Stimulated activated naive CD8-positive, alpha-beta T cell treated with anti-CD3 and anti-CD28 coated beads, Interleukin-15, Interleukin-2, amounts not matched to agents 100 ng/mL and 50 ng/mL, for 24 hours (primary cell): ENCODE results near the gene ABI2.
"Not testable (repeated sequence)": the region's sequence is repeated elsewhere in the genome, so short reads cannot be mapped to it uniquely, and the experiment has no call there.

ENCODE experiments used
- H3K27ac Mint-ChIP-seq: one replicate; pipeline ENCODE4 v1.8.0; 2021; ENCODE audit warnings: mild to moderate bottlenecking, mixed read lengths
- H3K27me3 Mint-ChIP-seq: one replicate; pipeline ENCODE4 v1.8.0; 2021; ENCODE audit warnings: mixed read lengths
- H3K36me3 Mint-ChIP-seq: one replicate; pipeline ENCODE4 v1.8.0; 2021; ENCODE audit warnings: low read depth, mixed read lengths
- H3K4me1 Mint-ChIP-seq: one replicate; pipeline ENCODE4 v1.8.0; 2021; ENCODE audit warnings: low read depth, mixed read lengths
- H3K4me3 Mint-ChIP-seq: one replicate; pipeline ENCODE4 v1.8.0; 2021; ENCODE audit warnings: mild to moderate bottlenecking, mixed read lengths
- H3K9me3 Mint-ChIP-seq: one replicate; pipeline ENCODE4 v1.8.0; 2021; ENCODE audit warnings: mixed read lengths

The ABI2 gene

GRCh38 chr2:203327901-203328759, at the start of gene ABI2:
Gene ABI2, plus strand, starts transcription at chr2:203328394. Its CDS starts 121 bp downstream, at chr2:203328515.
- Mint-ChIP-seq H3K4me1 (peaks cover 37% of the 10 kb centered on the region), H3K27ac (peak within 1 kb of the TSS; percentile 86), H3K4me3 (peak within 1 kb of the TSS; percentile 91)

GRCh38 chr2:203279288-203279687, 48.9 kb upstream of the ABI2 start:
- Mint-ChIP-seq H3K9me3 (no peaks in the 10 kb centered on the region), H3K4me3 (no peak overlapping the region), H3K27ac (no peak overlapping the region), H3K27me3 (no peaks in the 10 kb centered on the region), H3K4me1 (no peaks in the 10 kb centered on the region), H3K36me3 (peaks cover 51% of the 10 kb centered on the region)

More at GRCh38 chr2:203327901-203328759, at the start of gene ABI2:
- Mint-ChIP-seq H3K36me3 (peaks cover 1% of the 10 kb centered on the region), H3K9me3 (no peaks in the 10 kb centered on the region), H3K27me3 (no peaks in the 10 kb centered on the region)

- no peaks in the 10 kb centered on the region for H3K9me3 Mint-ChIP-seq
- peaks cover 51% of the 10 kb centered on the region for H3K36me3 Mint-ChIP-seq
- H3K4me3 Mint-ChIP-seq: no peak overlapping the region
- H3K27ac Mint-ChIP-seq: no peak overlapping the region
- no peaks in the 10 kb centered on the region for H3K4me1 Mint-ChIP-seq
- H3K27me3 Mint-ChIP-seq: no peaks in the 10 kb centered on the region
These were observed 47.6 kb upstream of the ABI2 start for GRCh38 chr2:203280428-203281064.

- H3K27me3 Mint-ChIP-seq: no peaks in the 10 kb centered on the region
- H3K4me3 Mint-ChIP-seq: no peak overlapping the region
- no peaks in the 10 kb centered on the region for H3K9me3 Mint-ChIP-seq
- H3K36me3 Mint-ChIP-seq: peaks cover 45% of the 10 kb centered on the region
- no peaks in the 10 kb centered on the region for H3K4me1 Mint-ChIP-seq
- no peak overlapping the region for H3K27ac Mint-ChIP-seq
These were observed 46.1 kb upstream of the ABI2 start for GRCh38 chr2:203282101-203282500.

- no peak overlapping the region for H3K4me3 Mint-ChIP-seq
- no peaks in the 10 kb centered on the region for H3K4me1 Mint-ChIP-seq
- H3K27ac Mint-ChIP-seq: no peak overlapping the region
- H3K27me3 Mint-ChIP-seq: no peaks in the 10 kb centered on the region
- peaks cover 30% of the 10 kb centered on the region for H3K36me3 Mint-ChIP-seq
- no peaks in the 10 kb centered on the region for H3K9me3 Mint-ChIP-seq
These were observed 41.7 kb upstream of the ABI2 start for GRCh38 chr2:203286532-203286931.

GRCh38 chr2:203301667-203302066, 26.5 kb upstream of the ABI2 start:
- Mint-ChIP-seq H3K36me3 (peaks cover 22% of the 10 kb centered on the region), H3K27ac (no peak overlapping the region), H3K27me3 (no peaks in the 10 kb centered on the region), H3K4me1 (no peaks in the 10 kb centered on the region), H3K9me3 (no peaks in the 10 kb centered on the region), H3K4me3 (no peak overlapping the region)

GRCh38 chr2:203302586-203302985, 25.6 kb upstream of the ABI2 start:
- H3K4me3 Mint-ChIP-seq, H3K9me3 Mint-ChIP-seq, H3K4me1 Mint-ChIP-seq, H3K27me3 Mint-ChIP-seq, H3K27ac Mint-ChIP-seq: not testable (repeated sequence)
- peaks cover 24% of the 10 kb centered on the region for H3K36me3 Mint-ChIP-seq

GRCh38 chr2:203310688-203311436, 17.3 kb upstream of the ABI2 start:
- Mint-ChIP-seq H3K4me1 (no peaks in the 10 kb centered on the region), H3K36me3 (peaks cover 31% of the 10 kb centered on the region), H3K27ac (no peak overlapping the region), H3K27me3 (no peaks in the 10 kb centered on the region), H3K9me3 (peaks cover 6% of the 10 kb centered on the region), H3K4me3 (no peak overlapping the region)

- H3K36me3 Mint-ChIP-seq: no peaks in the 10 kb centered on the region
- H3K27ac Mint-ChIP-seq: no peak overlapping the region
- no peaks in the 10 kb centered on the region for H3K27me3 Mint-ChIP-seq
- H3K9me3 Mint-ChIP-seq: no peaks in the 10 kb centered on the region
- peaks cover 36% of the 10 kb centered on the region for H3K4me1 Mint-ChIP-seq
- H3K4me3 Mint-ChIP-seq: no peak overlapping the region
These were observed 1.8 kb upstream of the ABI2 start for GRCh38 chr2:203326356-203326755.

GRCh38 chr2:203327582-203327900, 653 bp upstream of the ABI2 start:
- Mint-ChIP-seq H3K36me3 (no peaks in the 10 kb centered on the region), H3K27ac (peak overlapping the region; percentile 82), H3K27me3 (no peaks in the 10 kb centered on the region), H3K9me3 (no peaks in the 10 kb centered on the region), H3K4me3 (peak overlapping the region; percentile 84), H3K4me1 (peaks cover 36% of the 10 kb centered on the region)

GRCh38 chr2:203328760-203329540, 756 bp downstream of the ABI2 start:
- peaks cover 6% of the 10 kb centered on the region for H3K36me3 Mint-ChIP-seq
- H3K4me3 Mint-ChIP-seq: peak overlapping the region; percentile 91

GRCh38 chr2:203330434-203330833, 2.2 kb downstream of the ABI2 start:
- no peak overlapping the region for H3K27ac Mint-ChIP-seq
- no peaks in the 10 kb centered on the region for H3K27me3 Mint-ChIP-seq
- H3K4me1 Mint-ChIP-seq: peaks cover 40% of the 10 kb centered on the region
- H3K36me3 Mint-ChIP-seq: peaks cover 11% of the 10 kb centered on the region
- H3K9me3 Mint-ChIP-seq: no peaks in the 10 kb centered on the region
- H3K4me3 Mint-ChIP-seq: peak overlapping the region; percentile 91

More at GRCh38 chr2:203328760-203329540, 756 bp downstream of the ABI2 start:
- Mint-ChIP-seq H3K9me3 (no peaks in the 10 kb centered on the region), H3K4me1 (peaks cover 40% of the 10 kb centered on the region), H3K27ac (peak overlapping the region; percentile 71), H3K27me3 (no peaks in the 10 kb centered on the region)

GRCh38 chr2:203338322-203338721, 10.1 kb downstream of the ABI2 start:
- Mint-ChIP-seq H3K36me3 (peaks cover 32% of the 10 kb centered on the region), H3K27ac (no peak overlapping the region), H3K27me3 (no peaks in the 10 kb centered on the region), H3K4me1 (peaks cover under 1% of the 10 kb centered on the region), H3K9me3 (no peaks in the 10 kb centered on the region), H3K4me3 (no peak overlapping the region)

- Mint-ChIP-seq H3K9me3 (no peaks in the 10 kb centered on the region), H3K4me3 (no peak overlapping the region), H3K27ac (no peak overlapping the region), H3K36me3 (peaks cover 32% of the 10 kb centered on the region), H3K27me3 (no peaks in the 10 kb centered on the region), H3K4me1 (no peaks in the 10 kb centered on the region)
These were observed 12.7 kb downstream of the ABI2 start for GRCh38 chr2:203340791-203341487.
